HG03378 (cell line): ENCODE data around the gene CADM1.

Experiments
- ATAC-seq: cut with Tn5 transposase; IDR thresholded peaks from one replicate; pipeline ENCODE4 v1.9.1; 2021; ENCODE audit warnings: mild to moderate bottlenecking, moderate library complexity; ENCODE audit not compliant: unreplicated experiment

Gene CADM1

GRCh38 chr11:115257270-115257669 is 246.9 kb downstream of the CADM1 start:
- ATAC-seq, result no peak

- peak; percentile 79 for ATAC-seq
These were observed 247.6 kb downstream of the CADM1 start for GRCh38 chr11:115256397-115257197.

GRCh38 chr11:115255006-115255762 is 249.0 kb downstream of the CADM1 start:
- no peak for ATAC-seq

- ATAC-seq, result no peak
These were observed 253.1 kb downstream of the CADM1 start for GRCh38 chr11:115251126-115251525.

- no peak for ATAC-seq
These were observed 255.1 kb downstream of the CADM1 start for GRCh38 chr11:115249061-115249578.

- ATAC-seq, result no peak
These were observed 256.3 kb downstream of the CADM1 start for GRCh38 chr11:115247953-115248352.

- ATAC-seq, result no peak
These were observed 256.9 kb downstream of the CADM1 start for GRCh38 chr11:115247361-115247760.

- ATAC-seq, result no peak
These were observed 259.5 kb downstream of the CADM1 start for GRCh38 chr11:115244758-115245157.

GRCh38 chr11:115244296-115244695 is 259.9 kb downstream of the CADM1 start:
- no peak for ATAC-seq

- no peak for ATAC-seq
These were observed 261.2 kb downstream of the CADM1 start for GRCh38 chr11:115242982-115243381.

GRCh38 chr11:115241899-115242298 is 262.3 kb downstream of the CADM1 start:
- ATAC-seq, result no peak

- no peak for ATAC-seq
These were observed 265.4 kb downstream of the CADM1 start for GRCh38 chr11:115238791-115239190.

- ATAC-seq, result no peak
These were observed 266.1 kb downstream of the CADM1 start for GRCh38 chr11:115238086-115238485.

- no peak for ATAC-seq
These were observed 266.6 kb downstream of the CADM1 start for GRCh38 chr11:115237578-115237977.

GRCh38 chr11:115234794-115235193 is 269.4 kb downstream of the CADM1 start:
- no peak for ATAC-seq

GRCh38 chr11:115226556-115226955 is 277.7 kb downstream of the CADM1 start:
- ATAC-seq, result no peak

GRCh38 chr11:115224551-115224950 is 279.7 kb downstream of the CADM1 start:
- ATAC-seq, result no peak

GRCh38 chr11:115222863-115223530 is 281.2 kb downstream of the CADM1 start:
- peak; percentile 24 for ATAC-seq

GRCh38 chr11:115222218-115222862 is 281.9 kb downstream of the CADM1 start:
- ATAC-seq, result peak; percentile 98

- no peak for ATAC-seq
These were observed 282.6 kb downstream of the CADM1 start for GRCh38 chr11:115221461-115222069.
